GM21423 (cell line): ENCODE results near the gene AGAP3.
"Not testable (repeated sequence)": the region's sequence is repeated elsewhere in the genome, so short reads cannot be mapped to it uniquely, and the experiment has no call there.

Source experiments
- ATAC-seq: cut with Tn5 transposase; IDR thresholded peaks from one replicate; pipeline ENCODE4 v1.9.1; 2021; ENCODE audit warnings: mild to moderate bottlenecking, moderate library complexity; ENCODE audit not compliant: unreplicated experiment

Gene AGAP3

DNA sequence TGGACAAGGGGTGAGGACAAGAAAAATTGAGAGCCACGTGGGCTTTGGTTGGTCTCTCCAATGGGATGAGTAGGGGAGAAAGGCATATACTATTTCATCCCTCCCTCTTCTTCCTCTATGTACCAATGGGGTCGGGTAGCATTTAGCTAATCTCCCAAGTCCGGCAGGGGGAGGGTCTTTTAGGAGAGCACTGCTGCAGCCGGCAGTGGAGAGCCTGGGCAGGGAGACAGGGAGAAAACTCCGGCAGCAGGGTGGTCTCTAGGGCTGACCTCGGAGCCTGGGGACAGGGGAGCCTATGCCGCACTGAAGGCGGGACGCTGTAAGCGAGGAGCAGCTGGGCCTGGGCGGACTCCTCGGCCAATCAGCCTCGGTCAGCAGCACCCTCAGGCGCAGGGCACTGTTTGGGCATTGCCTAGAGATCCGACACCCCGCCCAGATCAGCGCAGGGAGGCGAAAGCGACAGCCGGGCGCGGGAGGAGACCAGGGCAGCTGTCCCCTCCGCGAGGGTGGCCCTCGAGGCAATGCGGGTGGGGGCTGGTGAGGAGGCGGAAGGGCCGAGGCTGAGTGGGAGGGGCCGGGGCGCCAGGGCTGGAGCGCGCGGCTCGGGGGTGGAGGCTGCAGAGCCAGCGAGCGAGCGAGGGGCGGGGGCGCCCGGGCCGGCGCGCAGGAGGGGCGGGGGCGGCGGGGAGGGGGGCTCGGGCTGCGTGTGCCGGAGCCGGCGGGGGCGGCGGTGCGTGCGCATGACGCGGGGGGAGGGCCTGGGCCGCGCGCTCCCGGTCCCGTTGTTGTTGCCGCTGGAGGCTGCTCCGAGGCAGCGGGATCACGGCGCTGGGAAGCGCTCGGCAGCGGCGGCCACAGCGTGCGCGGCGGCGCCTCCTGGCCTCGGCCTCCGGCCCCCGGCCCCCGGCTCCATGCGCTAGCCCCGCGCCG is at the start of gene AGAP3:
Gene AGAP3, plus strand, starts transcription at position 785 of the 930 bp plus-strand sequence. CDS start 267 bp downstream, outside the sequence.
- peak; percentile 44 for ATAC-seq

GRCh38 chr7:151038951-151039849 is 47.1 kb upstream of the AGAP3 start:
- ATAC-seq: no peak

DNA sequence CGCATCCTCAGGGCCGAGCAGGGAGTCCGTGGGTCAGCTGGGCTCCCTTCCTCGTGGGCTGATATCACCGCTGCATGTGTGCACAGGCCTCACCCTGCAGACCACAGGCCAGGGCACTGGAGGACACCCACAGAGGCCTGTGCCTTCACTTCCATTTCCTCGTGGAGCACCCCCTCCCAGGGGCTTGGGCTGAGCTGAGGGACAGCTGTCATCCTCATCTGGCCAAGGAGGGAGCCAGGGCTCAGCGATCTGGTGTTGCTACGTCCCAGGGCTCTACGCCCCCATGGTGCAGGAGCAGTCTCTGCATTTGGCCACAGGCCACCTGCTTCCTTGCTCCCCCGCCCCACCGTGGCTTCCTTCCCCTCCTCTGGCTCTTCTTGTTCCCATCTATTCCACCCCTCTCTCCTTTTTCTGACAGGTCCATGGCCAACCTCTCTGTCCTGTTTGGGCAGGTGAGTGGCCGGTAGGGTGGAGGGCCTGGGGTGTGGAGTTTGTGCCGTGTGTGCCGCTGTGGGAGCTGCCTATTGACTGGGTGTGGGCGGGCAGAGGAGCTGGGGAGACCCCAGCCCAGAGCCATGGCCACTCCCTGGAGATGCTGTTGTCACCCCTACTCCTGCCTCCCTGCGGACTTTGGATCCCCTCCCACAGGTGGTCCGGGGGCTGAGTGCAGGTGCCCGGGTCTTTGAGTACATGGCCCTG is 46.3 kb upstream of the AGAP3 start:
- no peak for ATAC-seq

- no peak for ATAC-seq
These were observed 45.5 kb upstream of the AGAP3 start for GRCh38 chr7:151040616-151041375.

DNA sequence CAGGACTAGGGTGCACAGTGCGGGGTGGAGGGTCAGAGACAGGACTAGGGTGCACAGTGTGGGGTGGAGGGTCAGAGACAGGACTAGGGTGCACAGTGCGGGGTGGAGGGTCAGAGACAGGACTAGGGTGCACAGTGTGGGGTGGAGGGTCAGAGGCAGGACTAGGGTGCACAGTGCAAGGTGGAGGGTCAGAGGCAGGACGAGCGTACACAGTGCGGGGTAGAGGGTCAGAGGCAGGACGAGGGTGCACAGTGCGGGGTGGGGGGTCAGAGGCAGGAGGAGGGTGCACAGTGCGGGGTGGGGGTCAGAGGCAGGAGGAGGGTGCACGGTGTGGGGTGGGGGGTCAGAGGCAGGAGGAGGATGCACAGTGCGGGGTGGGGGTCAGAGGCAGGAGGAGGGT is 42.8 kb upstream of the AGAP3 start:
- not testable (repeated sequence) for ATAC-seq

- no peak for ATAC-seq
These were observed 42.3 kb upstream of the AGAP3 start for GRCh38 chr7:151043959-151044358.

DNA sequence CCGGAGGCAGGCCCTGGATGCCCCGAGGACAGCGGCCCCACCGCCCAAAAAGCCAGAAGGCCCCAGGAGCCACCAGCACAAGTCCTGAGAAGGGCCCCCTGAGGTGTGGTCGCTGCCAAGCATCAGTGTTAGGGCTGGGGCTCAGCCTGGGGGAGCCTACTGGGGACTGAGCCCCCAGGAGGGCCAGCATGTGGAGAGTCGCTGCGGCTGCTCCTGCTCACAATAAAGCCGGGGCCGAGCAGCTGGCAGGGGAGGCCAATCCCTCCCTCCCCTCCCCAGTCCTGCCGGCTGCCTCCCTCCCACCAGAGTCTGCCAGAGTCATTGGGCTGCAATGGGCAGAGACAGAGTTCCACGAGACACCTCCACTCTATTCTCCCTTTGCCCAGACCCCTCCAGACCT is 41.0 kb upstream of the AGAP3 start:
- no peak for ATAC-seq

GRCh38 chr7:151045967-151046366 is 40.3 kb upstream of the AGAP3 start:
- no peak for ATAC-seq

DNA sequence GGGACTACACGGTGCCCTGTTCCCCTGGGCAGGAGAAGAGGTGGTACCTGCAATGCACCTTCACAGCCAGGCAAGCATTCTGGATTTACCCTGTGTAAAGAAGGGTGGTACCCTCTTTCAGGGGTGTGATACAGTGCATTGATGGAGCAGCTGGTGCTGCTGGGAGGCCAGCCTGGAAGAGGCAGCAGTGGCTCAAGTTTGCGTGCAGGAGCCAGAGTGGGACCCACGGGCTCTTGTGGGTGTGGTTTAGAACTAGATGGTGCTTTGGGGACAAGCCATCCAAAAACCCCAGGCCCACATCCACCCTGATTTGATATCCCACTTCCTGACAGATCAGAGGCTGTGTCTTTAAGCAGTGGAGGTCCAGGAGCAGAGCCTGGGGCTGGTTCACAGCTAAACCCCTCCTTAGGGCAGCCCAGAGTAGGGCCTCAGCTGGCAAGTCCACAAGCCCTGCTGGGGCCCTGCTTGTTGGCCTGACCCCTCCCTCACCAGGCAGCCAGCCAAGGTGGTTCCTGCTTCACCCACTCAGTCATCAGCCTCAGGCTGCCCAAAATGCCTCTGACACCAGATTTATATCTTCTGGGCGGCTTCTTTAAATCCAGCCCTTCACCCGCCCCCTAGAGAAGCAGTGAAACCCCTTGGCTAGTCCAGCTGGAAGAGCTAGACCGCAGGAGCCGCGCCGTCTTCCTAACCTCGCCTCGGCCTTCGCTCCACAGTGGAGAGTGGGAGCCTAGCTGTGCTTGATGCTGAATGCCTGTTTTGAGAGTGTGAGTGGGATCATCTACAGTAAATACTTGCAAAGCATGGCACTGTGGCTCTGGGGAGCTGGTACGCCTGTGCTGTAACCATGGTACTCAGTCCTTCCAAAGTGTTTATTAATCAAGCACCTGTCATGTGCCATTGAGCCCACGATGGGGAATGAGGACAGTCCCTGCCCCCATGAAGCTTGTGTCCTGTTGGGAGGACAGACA is 39.4 kb upstream of the AGAP3 start:
- ATAC-seq: no peak

DNA sequence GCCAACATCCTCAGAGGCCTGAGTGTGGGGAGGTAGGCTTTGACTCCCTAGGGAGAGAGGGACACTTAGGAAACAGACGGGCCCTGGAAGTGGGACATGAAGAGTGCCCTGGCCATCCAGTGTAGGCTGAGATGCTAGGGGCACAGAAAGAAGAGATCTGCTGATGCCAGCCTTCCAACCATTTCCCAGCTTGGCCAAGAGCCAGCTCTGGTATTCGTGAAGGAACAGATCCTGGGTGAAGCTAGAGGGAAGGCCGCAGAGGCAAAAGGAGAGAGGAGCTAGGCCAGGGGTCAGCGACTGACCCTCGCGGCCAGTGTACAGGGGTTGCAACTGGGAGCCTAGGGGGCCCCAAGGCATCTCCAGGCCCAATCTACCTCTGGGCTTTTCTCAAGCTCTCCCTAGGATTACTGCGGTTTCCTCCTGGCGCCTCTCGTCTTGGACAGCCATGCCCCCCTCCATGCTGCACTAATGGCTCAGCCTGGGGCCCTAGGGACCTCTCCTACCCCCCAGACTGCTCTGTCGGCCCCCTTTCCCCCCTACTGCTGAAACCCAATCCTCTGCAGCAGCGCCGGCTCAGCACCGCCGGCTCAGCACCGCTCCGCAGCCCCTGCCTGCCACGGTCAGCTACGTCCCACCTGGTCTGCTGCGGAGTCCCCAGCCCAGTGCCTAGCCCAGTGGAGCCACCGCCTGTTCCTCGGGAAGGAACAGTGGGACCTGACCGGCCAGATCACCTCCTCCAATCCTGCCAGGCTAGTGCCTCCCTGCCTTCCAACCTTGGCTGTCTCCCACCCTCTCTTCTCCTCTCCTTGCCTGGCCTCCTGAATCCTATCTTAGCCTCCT is 38.1 kb upstream of the AGAP3 start, which contains the start of gene ASIC3:
Gene ASIC3, plus strand, starts transcription at position 556 of the 840 bp plus-strand sequence. CDS start 355 bp downstream, outside the sequence.
- ATAC-seq: no peak

DNA sequence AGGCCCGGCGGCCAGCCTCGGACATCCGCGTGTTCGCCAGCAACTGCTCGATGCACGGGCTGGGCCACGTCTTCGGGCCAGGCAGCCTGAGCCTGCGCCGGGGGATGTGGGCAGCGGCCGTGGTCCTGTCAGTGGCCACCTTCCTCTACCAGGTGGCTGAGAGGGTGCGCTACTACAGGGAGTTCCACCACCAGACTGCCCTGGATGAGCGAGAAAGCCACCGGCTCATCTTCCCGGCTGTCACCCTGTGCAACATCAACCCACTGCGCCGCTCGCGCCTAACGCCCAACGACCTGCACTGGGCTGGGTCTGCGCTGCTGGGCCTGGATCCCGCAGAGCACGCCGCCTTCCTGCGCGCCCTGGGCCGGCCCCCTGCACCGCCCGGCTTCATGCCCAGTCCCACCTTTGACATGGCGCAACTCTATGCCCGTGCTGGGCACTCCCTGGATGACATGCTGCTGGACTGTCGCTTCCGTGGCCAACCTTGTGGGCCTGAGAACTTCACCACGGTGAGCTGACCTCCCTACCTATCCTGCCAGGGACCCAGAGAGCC is 37.3 kb upstream of the AGAP3 start:
- ATAC-seq: no peak

DNA sequence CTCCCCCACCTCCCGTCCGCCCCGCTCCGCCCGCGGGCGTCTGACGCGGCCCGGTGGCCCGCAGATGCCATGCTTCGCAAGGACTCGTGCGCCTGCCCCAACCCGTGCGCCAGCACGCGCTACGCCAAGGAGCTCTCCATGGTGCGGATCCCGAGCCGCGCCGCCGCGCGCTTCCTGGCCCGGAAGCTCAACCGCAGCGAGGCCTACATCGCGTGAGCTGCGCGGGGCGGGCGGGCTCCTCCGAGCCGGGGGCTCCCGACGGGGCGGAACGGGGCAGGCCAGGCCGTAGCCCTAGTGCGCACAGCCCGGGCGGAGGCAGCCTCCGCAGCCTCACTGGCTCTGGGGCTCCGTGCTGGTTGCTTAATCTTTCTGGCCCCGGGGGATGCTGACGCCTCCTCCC is 35.2 kb upstream of the AGAP3 start:
- ATAC-seq: no peak

GRCh38 chr7:151053096-151053495 is 33.2 kb upstream of the AGAP3 start:
- no peak for ATAC-seq

- no peak for ATAC-seq
These were observed 32.5 kb upstream of the AGAP3 start for GRCh38 chr7:151053751-151054150.

DNA sequence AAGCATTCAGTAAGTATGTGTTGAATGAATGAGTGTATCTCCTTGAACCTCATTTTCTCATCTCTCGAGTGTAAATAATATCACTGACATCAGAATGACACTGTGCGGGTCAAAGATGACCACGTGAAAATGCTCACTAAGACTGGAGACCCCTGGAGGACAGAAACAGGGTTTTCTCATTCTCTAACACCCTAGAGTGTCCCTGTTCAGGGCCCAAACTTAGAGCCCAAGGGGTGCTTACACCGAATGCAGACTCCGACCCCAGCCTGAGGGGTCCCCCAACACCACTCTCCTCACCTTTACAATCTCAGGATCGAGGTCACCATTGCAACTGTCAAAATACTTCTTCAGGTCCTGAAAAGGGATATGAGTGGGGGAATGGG is 30.0 kb upstream of the AGAP3 start:
- ATAC-seq: no peak

DNA sequence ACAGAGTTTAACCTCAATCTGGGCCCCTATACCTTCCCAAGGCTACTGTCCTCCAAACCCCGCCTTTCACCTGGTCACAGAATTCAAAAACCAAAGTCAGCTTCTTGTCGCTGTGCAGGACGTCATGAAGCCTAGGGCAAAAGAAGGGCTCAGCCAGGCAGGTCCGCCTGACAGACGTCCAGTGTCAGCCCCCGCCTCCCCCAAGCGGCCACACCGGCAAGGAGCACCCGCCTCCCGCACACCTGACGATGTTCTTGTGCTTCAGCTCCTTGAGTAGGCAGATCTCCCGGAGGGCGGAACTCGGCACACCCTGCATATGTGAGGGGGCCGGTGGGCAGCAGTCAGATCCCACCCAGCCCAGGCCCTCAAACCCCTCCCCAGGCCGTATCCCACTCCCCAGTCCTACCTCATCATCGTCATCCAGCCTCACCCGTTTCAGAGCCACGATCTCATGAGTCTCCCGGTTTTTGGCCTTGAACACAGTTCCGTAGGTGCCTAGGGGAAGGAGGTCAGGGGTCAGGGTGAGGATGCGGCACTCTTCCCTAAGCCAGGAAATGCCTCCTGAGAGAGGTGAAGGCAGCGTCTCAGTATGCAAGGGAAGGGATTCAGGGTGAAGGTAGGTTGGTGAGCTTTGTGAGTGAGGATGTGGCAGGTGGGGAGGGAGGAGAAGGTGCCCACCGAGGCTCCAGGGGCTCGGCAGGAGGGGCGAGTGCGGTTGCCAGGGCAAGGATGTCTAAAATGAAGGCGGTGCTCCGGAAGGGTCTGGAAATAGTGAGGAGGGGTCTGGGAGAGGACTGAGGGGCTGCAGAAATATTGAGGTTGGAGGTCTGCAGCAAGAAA is 29.4 kb upstream of the AGAP3 start:
- ATAC-seq: no peak

GRCh38 chr7:151057506-151057988 is 28.7 kb upstream of the AGAP3 start, which contains the start of gene CDK5:
Gene CDK5, minus strand, starts transcription at chr7:151057897. Its CDS starts 49 bp downstream, at chr7:151057848.
- ATAC-seq: peak; percentile 5
